IMR-90 (cell line): ENCODE measurements around the gene RAB3C. TPM values are rescaled to one million over a fixed set of nuclear protein-coding genes. Genes with fewer than 3 reads are reported as not detected.

Experiments used
- ATAC-seq: fragments of 200-7000 bp; cut with Tn5 transposase; 2 replicates; pipeline ENCODE4 v1.9.1; 2020; ENCODE audit warnings: low read depth, mild to moderate bottlenecking, moderate library complexity
- BruUV-seq: library from RNA; stranded (reverse); fragments of 400-500 nt; replicated peaks from 2 replicates; lab custom pipeline; 2021; lab: Mats Ljungman, UMichigan
- CTCF ChIA-PET: fragments of 300-600 bp; formaldehyde crosslinking; extraction: SDS; loops from one replicate; lab custom pipeline; 2021; ENCODE audit warnings: antibody characterized with exemption; lab: Yijun Ruan, JAX
- POLR2A ChIA-PET: fragments of 300-600 bp; sonication (Branson Sonifier 250); formaldehyde crosslinking; loops from one replicate; lab custom pipeline; 2022; ENCODE audit warnings: antibody characterized with exemption; ENCODE audit not compliant: unreplicated experiment; lab: Charles Lee
- DNase-seq: peaks from one replicate; pipeline ENCODE4 v3.0.0; 2013
- H2AFZ ChIP-seq: replicated peaks from 2 replicates; pipeline ENCODE3; 2013; ENCODE audit warnings: low read length, mild to moderate bottlenecking; ENCODE audit not compliant: poor library complexity
- H2AK5ac ChIP-seq: 2 replicates; pipeline ENCODE4 v1.6.1; 2013; ENCODE audit warnings: low read depth, low read length, inconsistent platforms
- H2AK9ac ChIP-seq: replicated peaks from 2 replicates; pipeline ENCODE3; 2013; ENCODE audit warnings: mild to moderate bottlenecking, low read depth, low read length, moderate library complexity; ENCODE audit not compliant: poor library complexity
- H2BK120ac ChIP-seq: 2 replicates; pipeline ENCODE4 v1.6.1; 2013; ENCODE audit warnings: low read depth, low read length, inconsistent platforms
- H2BK15ac ChIP-seq: 3 replicates; pipeline ENCODE4 v1.6.1; 2013; ENCODE audit warnings: low read depth, low read length, inconsistent platforms
- H2BK20ac ChIP-seq: 2 replicates; pipeline ENCODE4 v1.6.1; 2013; ENCODE audit warnings: low read depth, mild to moderate bottlenecking, inconsistent platforms, low read length, moderate library complexity
- H2BK5ac ChIP-seq: 2 replicates; pipeline ENCODE4 v1.6.1; 2013; ENCODE audit warnings: mild to moderate bottlenecking, low read depth, low read length, inconsistent platforms; ENCODE audit not compliant: poor library complexity, severe bottlenecking
- H3K14ac ChIP-seq: replicated peaks from 2 replicates; pipeline ENCODE4 v1.6.1; 2013; ENCODE audit warnings: low read depth, low read length, inconsistent platforms
- H3K18ac ChIP-seq: 2 replicates; pipeline ENCODE4 v1.6.1; 2013; ENCODE audit warnings: low read depth, low read length, control low read depth
- H3K23ac ChIP-seq: 2 replicates; pipeline ENCODE4 v1.6.1; 2013; ENCODE audit warnings: low read depth, low read length, inconsistent platforms
- H3K27ac ChIP-seq: 2 replicates; pipeline ENCODE4 v1.5.1; 2013; ENCODE audit warnings: mild to moderate bottlenecking, control low read depth, low read length; ENCODE audit not compliant: insufficient read depth
- H3K27me3 ChIP-seq: 2 replicates; pipeline ENCODE4 v1.6.1; 2013; ENCODE audit warnings: low read length; ENCODE audit not compliant: control insufficient read depth, insufficient read depth
- H3K36me3 ChIP-seq: 2 replicates; pipeline ENCODE4 v1.6.1; 2013; ENCODE audit warnings: low read length, mixed read lengths; ENCODE audit not compliant: control insufficient read depth, insufficient read depth
- H3K4ac ChIP-seq: 2 replicates; pipeline ENCODE4 v1.6.1; 2013; ENCODE audit warnings: low read depth, low read length, inconsistent platforms
- H3K4me1 ChIP-seq: 2 replicates; pipeline ENCODE4 v1.6.1; 2013; ENCODE audit warnings: low read length, mixed read lengths; ENCODE audit not compliant: control insufficient read depth, insufficient read depth
- H3K4me2 ChIP-seq: 2 replicates; pipeline ENCODE4 v1.6.1; 2013; ENCODE audit warnings: low read depth, mild to moderate bottlenecking, control low read depth, low read length, moderate library complexity
- H3K4me3 ChIP-seq: 2 replicates; pipeline ENCODE4 v1.5.1; 2013; ENCODE audit warnings: low read depth, mild to moderate bottlenecking, control low read depth, low read length, moderate library complexity; ENCODE audit not compliant: insufficient read depth
- H3K56ac ChIP-seq: 2 replicates; pipeline ENCODE4 v1.6.1; 2013; ENCODE audit warnings: low read length, inconsistent platforms; ENCODE audit not compliant: insufficient read depth; ENCODE audit errors: extremely low read depth
- H3K79me1 ChIP-seq, 2 experiments: 2 replicates each; pipeline ENCODE4 v1.6.1; 2013; ENCODE audit warnings: low read length in 2 of 2, inconsistent platforms in 1 of 2, low read depth in 1 of 2
- H3K9ac ChIP-seq: 2 replicates; pipeline ENCODE4 v1.6.1; 2013; ENCODE audit warnings: low read depth, low read length, control low read depth
- H3K9me1 ChIP-seq: 2 replicates; pipeline ENCODE4 v1.6.1; 2013; ENCODE audit warnings: low read length, inconsistent platforms; ENCODE audit not compliant: insufficient read depth
- H3K9me3 ChIP-seq: 2 replicates; pipeline ENCODE4 v1.6.1; 2013; ENCODE audit warnings: low read length; ENCODE audit not compliant: control insufficient read depth, insufficient read depth
- H4K20me1 ChIP-seq: 2 replicates; pipeline ENCODE4 v1.6.1; 2013; ENCODE audit warnings: low read length, inconsistent platforms; ENCODE audit not compliant: insufficient read depth
- H4K5ac ChIP-seq: 2 replicates; pipeline ENCODE4 v1.6.1; 2013; ENCODE audit warnings: mild to moderate bottlenecking, low read depth, low read length, control low read depth
- H4K8ac ChIP-seq, 2 experiments: 2 replicates each; pipeline ENCODE4 v1.6.1; 2013; ENCODE audit warnings: low read depth in 2 of 2, low read length in 2 of 2, control low read depth in 1 of 2, inconsistent platforms in 1 of 2
- H4K91ac ChIP-seq: 2 replicates; pipeline ENCODE4 v1.6.1; 2013; ENCODE audit warnings: low read depth, low read length, inconsistent platforms; ENCODE audit not compliant: insufficient read depth
- BHLHE40 ChIP-seq: fragments of 150-350 bp; IDR thresholded peaks from 2 replicates; pipeline ENCODE4 v1.6.1; 2016; ENCODE audit warnings: mild to moderate bottlenecking, low read depth, low read length
- CEBPB ChIP-seq: IDR thresholded peaks from 2 replicates; pipeline ENCODE4 v1.6.1; 2012; ENCODE audit warnings: low read depth, low read length, improper control_type of control experiment
- CHD1 ChIP-seq: IDR thresholded peaks from 2 replicates; pipeline ENCODE4 v1.6.1; 2012; ENCODE audit warnings: low read depth, low read length, improper control_type of control experiment
- CTCF ChIP-seq: conservative IDR thresholded peaks from 2 replicates; pipeline ENCODE4 v1.5.1; 2012; ENCODE audit warnings: mild to moderate bottlenecking, low read depth, low read length, improper control_type of control experiment
- ELK1 ChIP-seq: fragments of 150-350 bp; IDR thresholded peaks from 2 replicates; pipeline ENCODE4 v1.6.1; 2016; ENCODE audit warnings: low read depth, mild to moderate bottlenecking, low read length, moderate library complexity, borderline replicate concordance
- FOS ChIP-seq: fragments of 150-350 bp; IDR thresholded peaks from 2 replicates; pipeline ENCODE4 v1.6.1; 2016; ENCODE audit warnings: low read depth, low read length
- MAZ ChIP-seq: IDR thresholded peaks from 2 replicates; pipeline ENCODE4 v1.6.1; 2012; ENCODE audit warnings: low read depth, mild to moderate bottlenecking, low read length, improper control_type of control experiment, moderate library complexity, borderline replicate concordance
- MXI1 ChIP-seq: IDR thresholded peaks from 2 replicates; pipeline ENCODE4 v1.6.1; 2012; ENCODE audit warnings: low read depth, mild to moderate bottlenecking, low read length, moderate library complexity, borderline replicate concordance
- NFE2L2 ChIP-seq: fragments of 150-350 bp; IDR thresholded peaks from 2 replicates; pipeline ENCODE4 v1.6.1; 2016; ENCODE audit warnings: low read depth, mild to moderate bottlenecking, low read length
- POLR2A ChIP-seq: IDR thresholded peaks from 2 replicates; pipeline ENCODE4 v1.6.1; 2012; ENCODE audit warnings: mild to moderate bottlenecking, low read depth, low read length
- RAD21 ChIP-seq: IDR thresholded peaks from 2 replicates; pipeline ENCODE4 v1.6.1; 2012; ENCODE audit warnings: low read length, improper control_type of control experiment
- USF2 ChIP-seq: fragments of 150-350 bp; IDR thresholded peaks from 2 replicates; pipeline ENCODE4 v1.6.1; 2017; ENCODE audit warnings: mild to moderate bottlenecking, antibody characterized with exemption, low read length, low read depth
- WGBS, 2 experiments: methylation state at CpG; one replicate each; pipeline versions ENCODE4 v1.1.5 to v1.1.7; 2013; ENCODE audit warnings: missing lambda C conversion rate in 2 of 2; ENCODE audit not compliant: insufficient read length in 1 of 2; ENCODE audit errors: extremely low coverage in 2 of 2; 5-methylcytosine and 5-hydroxymethylcytosine counted together
- dilution Hi-C: fragments of 300-500 bp; cut with HindIII; formaldehyde crosslinking; loops from one replicate; pipeline ENCODE4 v1.14.3; 2018; ENCODE audit warnings: low sequenced_read_pairs; ENCODE audit not compliant: unreplicated experiment
- in situ Hi-C: fragments of 300-500 bp; cut with MboI; formaldehyde crosslinking; loops from 3 replicates; pipeline ENCODE4 v1.14.3; 2019; ENCODE audit warnings: low sequenced_read_pairs, inconsistent platforms, mixed read lengths
- intact Hi-C: fragments of 100-400 bp; cut with micrococcal nuclease; formaldehyde crosslinking; loops from 2 replicates; pipeline ENCODE4 v1.10.0; 2022
- polyA plus RNA-seq, 3 experiments: library from polyadenylated mRNA; depleted of rRNA; stranded (reverse); fragments of >200 nt; gene quantifications; 2 replicates each; pipeline ENCODE4 v1.2.3, GENCODE V29; 2012; ENCODE audit warnings: low replicate concordance in 1 of 3
- total RNA-seq: library from RNA; depleted of rRNA; stranded (reverse); fragments of >200 nt; gene quantifications from 2 replicates; pipeline ENCODE4 v1.2.3, GENCODE V29; 2012

Gene RAB3C
- total and polyA plus RNA-seq, 2 of the 4 experiments (the other 2 are of a cell fraction), result not detected

DNA sequence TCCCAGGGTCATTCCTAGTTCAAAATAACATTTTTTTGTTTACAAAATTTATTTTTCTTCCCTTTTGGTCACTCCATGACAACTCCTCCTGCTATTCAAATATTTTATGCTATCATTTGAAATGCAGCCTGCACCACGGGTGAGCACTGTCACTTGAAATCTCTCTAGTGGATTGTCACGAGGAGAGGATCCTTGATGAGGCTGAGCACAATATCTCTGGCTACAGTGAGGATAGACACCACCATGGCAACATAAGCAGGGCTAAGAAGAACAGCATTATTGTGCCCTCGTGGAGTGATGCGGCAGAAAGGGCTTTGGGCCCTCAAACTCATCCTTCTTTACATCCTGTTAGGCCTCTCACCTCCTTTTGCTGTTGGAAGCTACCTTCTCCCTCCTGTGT lies 321.9 kb downstream of the RAB3C start:
- no peak overlapping the region for H3K4me2 ChIP-seq
- H3K27ac ChIP-seq, result no peak overlapping the region
- H4K8ac ChIP-seq, result no peak overlapping the region
- H2AFZ ChIP-seq, result no peak overlapping the region
- in situ Hi-C loops, result no loop called here
- CTCF ChIA-PET, result no interaction called here
- no peaks in the 10 kb centered on the region for H3K9me1 ChIP-seq
- TF ChIP-seq USF2 (no peak), CEBPB (no peak), MXI1 (no peak), POLR2A (no peak), MAZ (no peak), NFE2L2 (no peak), CTCF (no peak), RAD21 (no peak), FOS (no peak), ELK1 (no peak), CHD1 (no peak), BHLHE40 (no peak)
- no peaks in the 10 kb centered on the region for H3K9me3 ChIP-seq
- no peak overlapping the region for H3K56ac ChIP-seq
- no peak overlapping the region for H2AK5ac ChIP-seq
- H3K36me3 ChIP-seq, result no peaks in the 10 kb centered on the region
- H3K79me1 ChIP-seq, result no peaks in the 10 kb centered on the region
- no peaks in the 10 kb centered on the region for H3K4me1 ChIP-seq
- H2BK120ac ChIP-seq, result no peak overlapping the region
- H3K9ac ChIP-seq, result no peak overlapping the region
- DNase-seq (no peak), ATAC-seq (no peak)
- POLR2A ChIA-PET, result no interaction called here
- H2BK15ac ChIP-seq, result no peak overlapping the region
- WGBS, 2 experiments, result 33% methylated on average over 1 of the region's 4 CpGs; no CpG with 5 or more reads in 1 of the 2 experiments
- H3K23ac ChIP-seq, result no peak overlapping the region
- no peak overlapping the region for H2BK20ac ChIP-seq
- H4K20me1 ChIP-seq, result no peaks in the 10 kb centered on the region
- no peak overlapping the region for H3K18ac ChIP-seq
- no peak overlapping the region for H4K91ac ChIP-seq
- H3K27me3 ChIP-seq, result peaks cover 10% of the 10 kb centered on the region
- H2AK9ac ChIP-seq, result no peak overlapping the region
- dilution Hi-C loops, result no loop called here
- no peak overlapping the region for H3K4ac ChIP-seq
- BruUV-seq, result no TSS peak
- intact Hi-C loops, result loop anchor here (5.0 kb wide), 1 partner anchor 458 kb away; no protein-coding TSS in a partner anchor
- no peak overlapping the region for H2BK5ac ChIP-seq
- H3K14ac ChIP-seq, result no peak overlapping the region
- H4K5ac ChIP-seq, result no peak overlapping the region
- H3K4me3 ChIP-seq, result no peak overlapping the region
